NCI-H1436 treated with DMSO at 0.1 percent for 48 hours (cell line): ENCODE results near the gene CNOT6.

Experiments
- DNase-seq: peaks from one replicate; lab custom pipeline; 2025; lab: John Stamatoyannopoulos, UW

CNOT6 gene

DNA sequence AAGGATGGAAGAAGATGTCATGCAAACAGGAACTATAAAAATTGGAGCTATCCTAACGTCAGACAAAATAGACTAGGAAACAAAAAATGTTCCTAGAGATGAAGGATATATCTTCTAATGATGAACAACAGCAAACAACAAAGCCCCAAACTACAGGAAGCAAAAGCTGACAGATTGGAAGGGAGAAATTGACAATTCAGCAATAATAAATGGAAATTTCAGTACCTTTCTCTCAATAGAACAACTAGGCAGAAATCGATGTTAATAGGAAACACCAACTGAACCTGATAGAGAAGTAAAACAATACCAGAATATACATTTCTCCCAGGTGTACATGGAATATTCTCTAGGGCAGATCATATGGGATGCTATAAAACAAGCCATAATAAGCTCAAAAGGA is 89.6 kb downstream of the CNOT6 start:
- DNase-seq = no peak

DNA sequence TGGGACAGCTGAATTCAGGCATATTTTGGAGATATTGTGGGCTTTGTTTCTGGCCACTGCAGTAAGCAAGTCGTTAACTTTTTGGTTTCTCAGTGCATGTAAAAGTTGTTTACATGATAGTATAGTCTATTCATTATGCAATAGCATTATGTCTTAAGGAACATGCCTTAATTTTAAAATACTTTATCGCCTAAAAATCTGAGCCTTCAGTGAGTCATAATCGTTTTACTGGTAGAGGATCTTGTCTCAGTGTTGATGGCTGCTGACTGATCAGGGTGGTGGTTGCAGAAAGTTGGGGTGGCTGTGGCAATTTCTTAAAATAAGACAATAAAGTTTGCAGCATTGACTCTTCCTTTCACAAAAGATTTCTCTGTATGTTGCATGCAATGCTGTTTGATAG is 92.0 kb downstream of the CNOT6 start:
- DNase-seq = no peak

DNA sequence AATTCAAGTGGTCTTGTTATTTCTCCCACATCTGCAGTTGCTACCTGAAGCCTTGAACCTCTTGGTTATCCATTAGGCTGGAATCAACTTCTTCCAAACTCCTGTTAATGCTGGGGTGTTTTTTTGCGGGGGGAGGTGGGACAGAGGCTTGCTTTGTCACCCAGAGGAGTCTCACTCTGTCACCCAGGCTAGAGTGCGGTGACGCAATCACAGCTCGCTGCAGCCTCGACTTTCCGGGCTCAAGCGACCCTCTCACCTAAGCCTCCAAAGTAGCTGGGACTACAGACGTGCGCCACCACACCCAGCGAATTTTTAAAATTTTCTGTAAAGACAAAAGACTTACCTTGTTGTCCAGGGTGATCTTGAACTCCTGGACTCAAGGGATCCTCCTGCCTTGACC is 92.7 kb downstream of the CNOT6 start:
- DNase-seq = no peak

DNA sequence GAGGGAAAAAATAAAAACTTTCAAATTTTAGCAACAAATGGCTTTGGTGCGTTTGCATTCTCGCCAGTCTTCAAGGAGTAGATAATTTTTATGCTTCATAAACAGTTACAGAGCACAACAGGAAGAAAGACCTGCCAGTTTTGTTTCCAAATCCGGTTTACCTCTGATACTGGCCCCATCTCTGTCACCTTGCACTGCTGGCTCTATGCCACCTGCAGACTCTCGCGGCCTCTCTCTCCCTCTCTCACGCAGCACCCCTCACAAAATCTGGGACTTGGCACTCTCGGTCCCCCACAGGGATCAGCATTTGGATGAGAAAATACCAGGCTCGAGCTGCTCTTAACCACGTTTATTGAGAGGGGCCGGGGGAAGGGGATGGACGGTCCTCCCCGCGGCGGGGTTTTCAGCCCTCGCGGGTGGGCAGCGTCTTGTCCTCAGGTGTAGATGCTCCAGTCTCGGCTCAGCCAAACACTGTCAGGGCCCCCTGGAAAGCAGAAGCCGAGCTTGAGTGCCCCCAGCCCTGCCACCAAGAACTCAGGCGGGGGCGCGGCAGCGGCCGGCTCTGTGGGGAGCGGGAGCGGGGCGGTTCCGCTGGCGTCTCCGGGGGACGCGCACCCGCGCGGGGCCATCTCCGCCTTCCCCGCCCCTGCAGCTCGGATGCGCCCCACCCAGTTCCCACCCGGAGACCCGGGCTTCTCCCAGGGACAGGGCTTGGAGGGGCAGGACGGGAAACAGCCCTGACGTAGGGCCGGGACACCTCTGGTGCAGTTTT is 95.8 kb downstream of the CNOT6 start:
- no peak for DNase-seq

GRCh38 chr5:180590543-180591310 is 96.5 kb downstream of the CNOT6 start:
- no peak for DNase-seq

- no peak for DNase-seq
Measured at GRCh38 chr5:180591311-180591887, 97.2 kb downstream of the CNOT6 start, which contains the start of gene SCGB3A1. SCGB3A1 (minus strand) TSS chr5:180591499; CDS start chr5:180591462, 37 bp downstream.

DNA sequence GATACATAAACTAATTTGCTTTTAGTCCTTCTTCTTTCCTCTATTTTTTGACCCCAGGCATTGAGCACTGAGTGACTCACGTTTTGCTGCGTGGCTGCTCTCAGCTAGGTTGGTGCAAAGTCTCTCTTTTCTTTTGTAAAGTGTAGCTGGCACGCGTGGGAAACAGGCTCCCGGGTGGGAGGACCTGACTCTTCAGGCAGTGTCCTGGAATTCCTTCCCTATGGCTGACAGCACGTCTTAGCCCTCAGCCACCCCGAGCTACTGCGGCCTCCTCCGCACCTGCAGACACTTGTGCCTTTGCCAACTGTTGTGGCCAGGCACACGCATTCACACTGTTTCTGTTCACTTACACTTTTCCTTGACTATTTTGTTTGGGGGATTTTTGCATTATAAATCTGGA is 98.0 kb downstream of the CNOT6 start:
- DNase-seq = no peak

GRCh38 chr5:180593446-180594206 is 99.4 kb downstream of the CNOT6 start:
- DNase-seq = no peak

- no peak for DNase-seq
Measured at GRCh38 chr5:180594311-180595045, 100.3 kb downstream of the CNOT6 start.

DNA sequence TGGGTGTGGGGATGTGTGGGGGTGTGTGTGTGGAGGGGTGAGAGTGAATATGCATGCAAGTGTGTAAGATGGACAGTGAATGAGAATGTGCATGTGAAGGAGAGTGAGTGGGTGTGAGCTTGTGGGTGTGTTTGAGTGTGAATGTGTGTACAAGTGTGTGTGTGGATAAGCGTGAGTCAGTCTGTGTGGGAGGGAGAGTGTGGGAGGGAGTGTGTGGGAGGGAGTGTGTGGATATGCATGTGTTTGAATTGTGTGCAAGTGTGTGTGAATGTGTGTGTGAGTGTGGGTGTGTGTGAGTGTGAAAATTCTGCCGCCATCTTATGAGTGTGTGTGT is 100.8 kb downstream of the CNOT6 start:
- no peak for DNase-seq

DNA sequence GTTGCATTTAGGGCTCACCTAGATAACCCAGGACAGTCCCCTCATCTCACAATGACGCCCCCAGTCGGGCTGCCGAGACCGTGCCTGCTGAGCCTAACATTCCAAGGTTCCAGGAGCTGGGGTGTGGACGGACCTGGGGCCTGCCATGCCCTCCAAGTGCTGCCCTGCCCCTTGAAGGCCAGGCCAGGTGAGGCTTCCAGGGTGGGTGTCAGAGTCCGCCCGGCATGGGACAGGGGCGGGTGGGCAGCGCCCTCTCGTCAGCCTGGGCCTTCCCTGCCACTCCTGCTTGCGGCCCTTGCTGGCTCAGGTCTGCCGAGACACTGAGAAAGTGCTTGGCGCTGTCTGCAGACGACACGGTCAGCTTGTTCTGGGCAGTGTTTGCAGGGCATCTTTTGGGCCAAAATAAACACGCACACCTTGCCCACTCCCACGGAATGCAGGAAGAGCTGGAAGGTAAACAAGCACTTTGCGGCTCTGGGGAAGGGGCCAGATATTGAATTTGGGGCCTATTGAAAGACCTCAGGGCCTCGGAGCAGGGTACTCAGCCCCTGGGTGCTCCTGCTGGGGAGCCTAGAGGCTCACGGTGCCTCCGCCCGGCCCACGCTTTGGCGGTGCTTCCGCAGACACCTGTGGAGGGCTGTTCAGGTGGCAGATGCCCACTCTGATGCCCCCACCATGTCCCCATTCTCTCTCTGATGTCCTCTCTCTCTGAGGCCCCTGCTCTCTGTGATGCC is 101.4 kb downstream of the CNOT6 start:
- DNase-seq = no peak

GRCh38 chr5:180596115-180596667 is 102.0 kb downstream of the CNOT6 start:
- no peak for DNase-seq

- DNase-seq = no peak
Measured at GRCh38 chr5:180596668-180597231, 102.6 kb downstream of the CNOT6 start.

DNA sequence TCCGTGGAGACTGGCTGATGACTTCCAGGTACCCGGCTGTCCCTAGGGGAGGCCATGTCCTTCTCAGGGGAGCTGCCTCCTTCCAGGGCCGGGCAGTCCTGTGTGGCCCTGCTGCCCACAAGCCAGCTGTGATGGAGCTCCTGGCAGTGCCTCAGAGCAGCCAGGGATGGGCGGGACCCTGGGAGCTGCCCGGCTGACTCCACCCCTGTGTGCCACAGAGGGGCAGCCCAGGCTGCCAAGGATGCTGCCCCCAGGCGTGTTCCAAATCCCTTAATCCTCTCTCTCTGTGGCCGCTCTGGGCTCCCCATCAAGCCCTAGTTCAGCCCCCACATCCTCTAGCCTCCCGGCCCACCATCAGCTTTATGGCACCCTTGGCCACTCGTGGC is 104.1 kb downstream of the CNOT6 start:
- no peak for DNase-seq

DNA sequence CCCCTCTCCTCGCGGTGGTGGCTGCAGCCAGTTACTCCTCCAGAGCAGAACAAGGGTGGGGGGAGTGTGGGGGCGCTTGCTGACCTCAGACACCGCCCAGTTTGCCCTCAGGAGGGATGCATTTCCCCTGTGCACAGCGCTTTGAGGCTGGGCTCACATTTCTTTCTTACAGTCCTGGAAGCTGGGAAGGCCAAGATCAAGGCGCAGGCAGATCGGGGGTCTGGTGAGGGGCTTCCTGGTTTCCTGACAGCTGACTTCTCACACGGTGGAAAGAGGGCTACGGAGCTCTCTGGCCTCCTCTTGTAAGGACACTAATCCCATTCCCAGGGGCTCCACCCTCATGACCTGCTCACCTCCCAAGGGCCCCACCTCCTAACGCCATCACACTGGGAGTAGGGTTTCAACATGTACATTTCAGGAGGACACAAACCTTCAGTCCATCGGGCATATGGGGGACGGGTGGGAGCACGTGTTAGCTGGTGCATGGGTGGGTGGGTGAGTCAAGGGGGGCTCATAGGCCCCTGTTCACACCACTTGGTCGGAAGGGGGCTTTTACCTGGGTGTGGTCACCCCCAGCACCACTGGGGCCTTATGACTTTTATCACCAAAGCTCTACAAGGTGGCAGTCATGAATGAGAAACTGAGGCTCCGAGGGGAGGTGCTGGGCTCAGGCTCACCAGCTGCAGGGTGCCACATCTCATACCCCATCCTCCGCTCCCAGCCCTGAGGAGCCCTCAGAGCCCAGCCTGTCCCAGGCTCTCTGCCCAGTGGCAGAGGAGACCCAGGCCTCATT is 104.8 kb downstream of the CNOT6 start:
- DNase-seq = no peak

DNA sequence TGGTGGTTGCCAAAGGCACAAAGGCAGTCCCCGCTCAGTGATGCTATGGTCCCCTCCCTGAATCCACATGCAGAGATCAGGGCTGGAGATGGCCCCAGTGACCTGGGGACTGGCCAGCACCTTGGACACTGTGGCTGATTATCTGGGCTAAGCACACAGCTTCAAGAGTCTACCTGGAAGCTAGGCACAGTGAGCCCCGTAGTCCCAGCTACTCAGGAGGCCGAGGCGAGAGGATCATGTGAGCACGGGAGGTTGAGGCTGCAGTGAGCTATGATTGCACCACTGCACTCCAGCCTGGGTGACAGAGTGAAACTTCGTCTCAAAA is 105.4 kb downstream of the CNOT6 start:
- DNase-seq = no peak

DNA sequence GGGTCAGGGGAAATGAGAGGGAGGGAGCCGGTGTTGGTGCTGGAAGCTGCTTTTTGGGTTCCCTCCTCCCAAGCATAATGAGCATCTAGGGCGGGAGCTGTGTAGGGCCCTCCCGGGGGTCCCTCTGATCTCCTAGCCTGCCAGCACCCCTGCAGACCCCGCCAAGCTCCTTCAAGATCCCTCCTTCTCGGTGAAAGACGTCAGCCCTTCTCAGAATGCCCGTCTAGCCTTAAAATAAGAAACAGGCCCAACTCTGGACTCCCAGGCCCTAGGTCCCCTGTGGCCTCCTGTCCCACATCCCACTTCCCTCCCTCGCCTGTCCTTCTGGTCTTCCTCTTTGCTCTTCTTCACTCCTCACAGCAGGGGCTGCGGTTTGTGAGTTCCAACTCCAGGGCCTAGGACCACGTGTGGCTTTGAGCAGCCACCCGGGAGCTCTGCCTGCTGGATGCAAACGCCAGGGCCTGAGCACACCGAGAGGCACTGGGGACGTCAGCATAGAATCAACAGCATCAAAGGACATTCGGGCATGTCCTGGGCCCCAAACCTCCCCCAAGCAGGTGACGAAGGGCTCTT is 105.9 kb downstream of the CNOT6 start:
- DNase-seq = no peak

DNA sequence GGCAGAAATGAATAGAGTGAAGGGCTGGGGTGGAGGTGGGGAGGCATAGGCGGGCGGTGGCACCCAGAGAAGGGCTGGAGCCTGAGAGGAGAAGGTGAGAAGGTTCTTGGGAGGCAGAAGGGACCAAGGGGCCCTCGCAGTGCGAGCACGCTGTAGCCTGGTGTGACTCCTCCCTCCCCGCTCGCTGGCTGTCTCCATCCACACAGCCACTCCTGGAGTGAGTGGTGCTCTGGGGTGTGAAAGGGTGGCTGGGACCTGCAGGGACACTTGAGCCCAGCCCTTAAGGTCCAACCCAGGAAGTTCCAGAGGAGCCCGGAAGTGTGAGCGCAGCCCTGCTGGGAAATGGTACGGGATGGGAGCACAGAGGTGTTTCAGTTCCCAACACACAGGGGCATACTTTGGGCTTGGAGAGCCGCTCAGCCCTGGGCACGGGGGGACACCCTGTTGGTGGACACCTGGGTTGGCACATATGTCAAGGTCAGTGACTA is 106.4 kb downstream of the CNOT6 start:
- no peak for DNase-seq
